ENCODE results near the gene C1RL.

The C1RL gene, protein sequence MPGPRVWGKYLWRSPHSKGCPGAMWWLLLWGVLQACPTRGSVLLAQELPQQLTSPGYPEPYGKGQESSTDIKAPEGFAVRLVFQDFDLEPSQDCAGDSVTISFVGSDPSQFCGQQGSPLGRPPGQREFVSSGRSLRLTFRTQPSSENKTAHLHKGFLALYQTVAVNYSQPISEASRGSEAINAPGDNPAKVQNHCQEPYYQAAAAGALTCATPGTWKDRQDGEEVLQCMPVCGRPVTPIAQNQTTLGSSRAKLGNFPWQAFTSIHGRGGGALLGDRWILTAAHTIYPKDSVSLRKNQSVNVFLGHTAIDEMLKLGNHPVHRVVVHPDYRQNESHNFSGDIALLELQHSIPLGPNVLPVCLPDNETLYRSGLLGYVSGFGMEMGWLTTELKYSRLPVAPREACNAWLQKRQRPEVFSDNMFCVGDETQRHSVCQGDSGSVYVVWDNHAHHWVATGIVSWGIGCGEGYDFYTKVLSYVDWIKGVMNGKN

DNA sequence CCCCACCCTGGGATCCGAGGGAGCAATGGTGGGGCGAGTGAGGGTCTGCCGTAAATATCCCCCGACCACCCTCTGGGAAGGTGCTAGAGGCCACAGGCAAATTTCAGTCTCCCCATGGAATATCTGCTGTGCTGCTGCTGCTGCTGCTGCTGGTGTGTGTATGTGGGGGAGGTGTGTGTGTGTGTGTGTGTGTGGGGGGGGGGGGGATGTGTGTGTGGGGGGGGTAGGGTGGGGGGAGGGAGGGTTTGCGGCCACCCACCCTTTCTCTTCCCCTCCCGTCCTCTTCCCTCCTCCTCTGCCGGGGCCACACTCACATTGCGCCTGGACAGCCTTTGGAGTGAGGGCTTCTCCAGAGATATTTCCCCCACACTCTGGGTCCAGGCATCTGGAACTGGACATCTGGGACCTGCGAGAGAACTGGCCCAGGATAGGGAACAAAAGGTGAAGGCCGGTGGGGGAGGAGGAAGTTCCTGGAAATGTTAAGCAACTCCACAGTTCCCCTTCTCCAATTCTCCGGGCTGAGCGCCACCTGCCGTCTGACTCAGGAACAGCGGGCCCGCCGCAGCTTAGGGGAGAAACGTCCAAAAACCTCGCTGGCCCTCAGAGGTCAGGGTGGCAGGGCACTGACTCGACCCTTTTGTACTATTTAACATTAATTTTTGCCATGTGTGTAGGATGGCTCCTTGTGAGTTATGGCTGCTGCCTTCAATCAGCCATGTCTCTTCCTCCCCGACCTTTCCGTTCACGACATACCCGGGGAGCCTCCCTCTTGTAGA is at the start of gene C1RL:
C1RL (minus strand) TSS at position 419 of the 776 bp plus-strand sequence; CDS start at position 385, 34 bp downstream.
- DNase-seq (ENCODE audit: insufficient read length, low spot score) (peak; percentile 75), FAIRE-seq (no peak)
- no peak for TF ChIP-seq POLR2A (IDR thresholded peaks at IDR 0.05; ENCODE audit: low read depth, low read length)

DNA sequence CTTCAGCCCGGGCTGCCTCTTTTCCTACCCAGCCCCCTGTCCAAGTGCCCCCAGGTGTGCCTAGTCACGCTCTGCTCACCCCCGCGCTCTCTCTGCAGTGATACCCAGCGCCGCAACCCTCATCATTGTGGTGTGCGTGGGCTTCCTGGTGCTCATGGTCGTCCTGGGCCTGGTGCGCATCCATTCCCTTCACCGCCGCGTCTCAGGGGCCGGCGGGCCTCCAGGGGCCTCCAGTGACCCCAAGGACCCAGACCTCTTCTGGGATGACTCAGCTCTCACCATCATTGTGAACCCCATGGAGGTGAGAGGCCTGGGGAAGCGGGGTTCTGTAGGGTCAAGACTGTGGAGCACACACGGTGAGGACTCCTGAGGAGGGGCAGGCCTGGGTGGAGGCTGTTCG is 48.4 kb upstream of the C1RL start:
- DNase-seq (ENCODE audit: insufficient read length, low spot score) (no peak), FAIRE-seq (no peak)
- no peak for TF ChIP-seq POLR2A (IDR thresholded peaks at IDR 0.05; ENCODE audit: low read depth, low read length)

DNA sequence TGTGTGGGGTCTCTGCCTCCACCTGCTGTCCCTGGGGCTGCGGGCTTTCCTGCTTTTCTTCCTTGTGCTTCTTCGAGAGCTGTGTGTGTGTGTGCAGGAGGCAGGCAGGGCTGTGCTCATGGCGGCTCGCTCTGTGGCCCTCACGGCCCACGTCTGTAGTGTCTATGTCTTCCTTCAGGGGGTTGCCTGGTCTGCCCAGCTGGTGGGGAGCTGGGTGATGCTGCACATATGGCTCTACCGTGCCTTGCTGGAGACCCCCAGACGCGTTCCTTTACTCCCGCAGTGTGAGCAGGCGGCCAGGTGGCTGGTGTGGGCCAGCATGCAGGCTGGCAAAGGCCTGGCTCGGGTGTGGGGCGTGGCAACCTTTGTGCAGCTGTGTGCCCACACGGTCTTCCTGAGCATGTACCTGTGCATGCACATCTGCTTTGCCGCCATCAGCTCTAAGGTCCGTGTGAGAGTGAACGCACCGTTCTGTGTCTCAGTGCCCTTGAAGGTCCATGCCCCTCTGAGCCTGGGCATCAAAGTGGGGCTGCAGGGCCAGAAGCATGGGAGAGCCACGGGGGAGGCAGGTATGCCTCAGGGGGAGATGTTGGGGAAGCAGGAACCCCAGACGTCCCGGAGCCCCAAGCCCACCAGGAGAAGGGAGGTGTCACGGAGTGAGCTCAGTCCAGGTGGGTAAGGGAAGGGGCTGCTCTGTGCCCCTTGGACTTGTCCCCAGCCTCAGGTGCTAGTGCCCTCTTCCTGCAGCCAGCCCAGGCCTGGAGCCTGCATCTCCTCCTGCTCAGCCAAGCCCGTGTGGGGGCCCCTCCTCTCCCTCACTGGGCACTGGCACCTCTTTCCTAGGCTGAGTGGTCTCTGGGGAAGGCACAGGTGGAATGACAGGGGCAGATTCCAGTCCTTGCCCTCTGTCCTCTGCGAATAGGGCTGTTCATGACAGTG is 47.5 kb upstream of the C1RL start:
- no peak for FAIRE-seq
- no peak for TF ChIP-seq POLR2A (IDR thresholded peaks at IDR 0.05; ENCODE audit: low read depth, low read length)
- no peak for DNase-seq (ENCODE audit: insufficient read length, low spot score)

DNA sequence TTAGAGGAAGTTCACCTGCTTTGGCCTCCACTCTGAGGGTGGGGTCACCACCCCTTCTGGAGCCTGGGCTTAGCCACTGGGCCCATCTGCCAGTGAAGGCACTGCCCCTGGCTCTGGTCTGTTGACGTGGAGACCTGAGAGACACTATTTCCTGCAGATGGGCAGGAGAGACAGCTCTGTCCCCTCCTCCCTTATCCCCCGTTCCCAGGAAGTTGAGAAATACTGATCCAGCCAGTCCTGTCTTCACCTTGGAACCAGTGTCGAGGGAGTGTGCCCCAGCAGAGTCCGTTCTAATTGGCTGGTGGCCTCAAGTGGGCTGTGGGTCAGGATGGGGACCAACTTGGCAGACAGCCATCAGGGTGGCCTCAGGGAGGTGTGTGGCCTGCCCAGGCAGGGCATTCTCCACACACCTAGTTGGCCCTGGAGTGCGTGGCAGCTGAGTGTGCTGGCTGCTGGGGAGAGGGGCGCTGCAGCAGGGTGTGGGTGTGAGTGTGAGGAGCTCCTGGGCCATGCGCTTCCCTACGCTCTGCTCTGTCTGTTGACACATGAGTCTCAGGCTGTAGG is 46.5 kb upstream of the C1RL start:
- no peak for TF ChIP-seq POLR2A (IDR thresholded peaks at IDR 0.05; ENCODE audit: low read depth, low read length)
- no peak for FAIRE-seq
- DNase-seq (ENCODE audit: insufficient read length, low spot score): no peak

DNA sequence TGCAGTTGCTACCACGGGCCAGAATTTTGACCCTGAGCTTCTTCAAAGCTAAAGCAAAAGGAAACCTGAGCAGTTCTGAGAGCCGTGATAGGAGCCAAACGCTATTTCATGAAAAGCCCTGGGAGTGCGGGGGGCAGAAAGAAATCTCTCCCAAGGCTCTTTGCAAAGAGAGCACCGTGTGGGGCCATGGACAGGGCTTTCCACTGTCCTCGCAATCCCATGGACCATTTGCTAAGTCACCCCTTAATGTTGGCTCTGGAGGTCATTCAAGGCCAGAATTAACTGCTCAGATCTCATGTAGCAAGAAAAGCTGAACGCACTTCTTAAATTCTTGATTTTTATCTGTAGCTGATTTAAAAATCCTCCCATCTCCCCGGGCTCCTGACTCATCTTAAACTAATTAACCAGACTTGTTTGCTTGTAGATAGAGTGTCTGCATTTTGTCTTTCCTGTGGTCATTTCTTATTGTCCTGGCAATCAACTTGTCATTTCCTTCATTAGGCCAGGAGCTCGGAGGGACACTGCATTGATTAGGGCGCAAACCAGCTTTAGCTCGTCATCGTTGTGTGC is 46.0 kb upstream of the C1RL start:
- DNase-seq (ENCODE audit: insufficient read length, low spot score): no peak
- no peak for TF ChIP-seq POLR2A (IDR thresholded peaks at IDR 0.05; ENCODE audit: low read depth, low read length)
- no peak for FAIRE-seq

DNA sequence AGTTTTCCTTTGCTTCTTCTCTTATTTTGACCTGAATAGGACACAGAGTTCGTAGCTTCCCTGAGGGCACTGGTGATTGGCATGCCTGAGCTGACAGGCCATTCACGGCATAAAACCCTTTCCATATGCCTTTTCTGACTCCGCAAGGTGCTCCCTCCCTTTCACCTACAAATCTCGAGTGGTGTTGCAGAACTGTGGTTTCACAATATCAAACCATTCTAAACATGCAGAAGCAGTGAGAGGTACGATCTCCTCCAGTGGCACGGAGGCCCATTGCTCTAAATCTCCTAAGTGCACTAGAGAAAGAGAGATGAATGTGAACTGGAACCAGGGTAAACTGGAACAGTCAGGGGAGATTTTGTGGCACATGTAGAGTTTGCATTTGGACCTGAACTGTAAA is 45.0 kb upstream of the C1RL start:
- DNase-seq (ENCODE audit: insufficient read length, low spot score): no peak
- TF ChIP-seq POLR2A (IDR thresholded peaks at IDR 0.05; ENCODE audit: low read depth, low read length): no peak
- FAIRE-seq: no peak

DNA sequence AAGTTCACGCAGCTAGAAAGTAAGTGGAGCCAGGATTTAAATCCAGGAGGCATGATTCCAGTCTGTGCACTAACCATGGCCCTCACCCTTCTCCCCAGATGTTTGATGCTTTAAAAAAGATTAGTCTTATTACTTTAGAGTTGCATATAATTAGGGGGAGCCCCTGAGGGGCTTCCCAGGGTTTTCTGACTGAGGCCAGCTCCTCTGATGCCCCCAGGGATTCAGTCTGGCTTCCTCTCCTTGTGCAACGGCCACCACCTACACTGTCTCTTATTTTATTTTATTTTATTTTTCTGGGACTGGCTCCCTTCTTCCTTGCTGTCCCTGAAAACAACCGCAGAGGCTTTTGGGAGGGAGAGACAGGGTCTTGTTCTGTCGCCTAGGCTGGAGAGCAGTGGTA is 43.8 kb upstream of the C1RL start:
- FAIRE-seq (no peak), DNase-seq (ENCODE audit: insufficient read length, low spot score) (no peak)
- no peak for TF ChIP-seq POLR2A (IDR thresholded peaks at IDR 0.05; ENCODE audit: low read depth, low read length)

DNA sequence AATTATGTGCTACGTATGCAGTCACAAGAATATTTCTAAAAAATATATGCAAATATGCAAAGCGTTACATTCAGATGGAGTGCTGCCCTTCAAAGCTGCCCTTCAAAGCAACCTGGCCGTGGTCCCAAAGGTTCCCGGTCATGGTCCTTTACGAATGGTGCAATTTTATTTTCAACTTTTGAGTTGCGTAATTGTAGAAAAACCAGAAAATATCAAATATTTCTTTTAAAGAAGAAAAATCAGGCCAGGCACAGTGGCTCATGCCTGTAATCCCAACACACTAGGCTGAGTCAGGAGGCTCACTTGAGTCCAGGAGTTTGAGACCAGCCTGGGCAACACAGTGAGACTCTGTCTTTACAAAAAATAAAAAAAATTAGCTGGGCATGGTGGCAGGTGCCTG is 42.5 kb upstream of the C1RL start:
- DNase-seq (ENCODE audit: insufficient read length, low spot score): no peak
- TF ChIP-seq POLR2A (IDR thresholded peaks at IDR 0.05; ENCODE audit: low read depth, low read length): no peak
- no peak for FAIRE-seq

DNA sequence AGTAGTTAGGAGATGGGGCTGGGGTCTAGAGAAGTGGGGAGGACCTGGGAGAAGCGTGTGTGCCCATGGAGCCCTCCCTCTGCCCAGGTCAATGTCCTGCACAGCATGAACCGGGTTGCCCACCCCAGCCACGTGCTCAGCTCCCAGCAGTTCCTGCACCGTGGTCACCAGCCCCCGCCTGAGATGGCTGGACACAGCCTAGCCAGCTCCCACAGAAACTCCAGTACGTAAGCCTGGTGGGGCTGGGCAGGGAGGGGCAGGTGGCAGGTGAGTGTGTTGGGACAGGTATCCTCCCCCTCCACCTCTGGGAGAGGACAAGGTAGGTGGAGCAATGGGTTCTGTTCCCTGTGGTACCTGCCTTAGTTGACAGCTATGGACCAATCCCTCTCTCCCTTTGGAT is 41.8 kb upstream of the C1RL start:
- FAIRE-seq (no peak), DNase-seq (ENCODE audit: insufficient read length, low spot score) (no peak)
- no peak for TF ChIP-seq POLR2A (IDR thresholded peaks at IDR 0.05; ENCODE audit: low read depth, low read length)

DNA sequence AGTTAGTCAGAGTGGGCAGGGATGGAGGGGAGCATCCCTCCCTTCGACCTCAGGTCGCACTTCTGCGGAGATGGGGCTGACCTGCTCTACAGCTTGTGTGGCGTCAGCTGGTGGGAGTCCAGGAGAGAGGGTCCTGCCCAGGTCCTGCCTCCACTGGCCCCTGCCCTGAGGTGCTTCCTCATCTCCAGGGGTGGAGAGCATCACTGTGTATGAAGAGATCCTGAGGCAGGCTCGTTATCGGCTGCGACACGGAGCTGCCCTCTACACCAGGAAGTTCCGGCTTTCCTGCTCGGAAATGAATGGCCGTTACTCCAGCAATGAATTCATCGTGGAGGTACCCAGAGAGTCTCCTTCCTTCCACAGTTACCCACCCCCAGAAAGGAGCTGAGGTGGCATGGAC is 41.3 kb upstream of the C1RL start:
- no peak for DNase-seq (ENCODE audit: insufficient read length, low spot score)
- TF ChIP-seq POLR2A (IDR thresholded peaks at IDR 0.05; ENCODE audit: low read depth, low read length): no peak
- FAIRE-seq: no peak

DNA sequence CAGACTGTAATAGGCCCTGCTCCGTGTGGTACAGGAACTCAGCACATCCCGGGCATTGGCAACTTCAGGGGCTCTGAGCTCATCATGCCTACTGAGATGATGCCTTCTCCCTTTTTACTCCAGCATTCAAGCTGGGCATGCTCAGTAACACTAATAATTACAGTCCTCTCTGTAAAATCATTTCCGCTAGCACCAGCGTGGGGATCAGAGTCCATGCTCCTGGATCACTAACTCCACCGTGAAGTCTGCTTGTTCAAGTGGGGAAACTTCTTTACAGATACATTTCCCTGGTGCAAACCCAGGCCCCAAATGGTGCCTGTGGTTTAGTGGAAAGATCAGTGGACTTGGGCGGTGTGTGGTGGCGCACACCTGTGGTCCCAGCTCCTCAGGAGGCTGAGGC is 37.9 kb upstream of the C1RL start:
- DNase-seq (ENCODE audit: insufficient read length, low spot score) (no peak), FAIRE-seq (no peak)
- TF ChIP-seq POLR2A (IDR thresholded peaks at IDR 0.05; ENCODE audit: low read depth, low read length): no peak

DNA sequence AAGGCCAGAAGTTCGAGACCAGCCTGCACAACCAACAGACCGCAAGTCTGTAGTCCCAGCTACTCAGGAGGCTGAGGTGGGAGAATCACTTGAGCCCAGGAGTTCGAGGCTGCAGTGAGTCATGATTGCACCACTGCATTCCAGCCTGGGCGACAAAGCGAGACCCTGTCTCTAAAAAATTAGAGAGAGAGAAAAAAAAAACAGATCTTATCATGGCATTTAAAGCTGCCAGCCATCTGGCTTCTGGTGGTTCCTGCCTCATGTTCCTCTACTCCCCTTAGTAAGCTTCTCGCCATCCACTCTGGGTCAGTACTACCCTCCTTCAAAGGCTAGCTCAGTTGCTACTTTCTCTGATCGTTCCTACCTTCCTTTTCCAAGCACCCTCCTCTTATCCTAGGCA is 37.2 kb upstream of the C1RL start:
- no peak for FAIRE-seq

DNA sequence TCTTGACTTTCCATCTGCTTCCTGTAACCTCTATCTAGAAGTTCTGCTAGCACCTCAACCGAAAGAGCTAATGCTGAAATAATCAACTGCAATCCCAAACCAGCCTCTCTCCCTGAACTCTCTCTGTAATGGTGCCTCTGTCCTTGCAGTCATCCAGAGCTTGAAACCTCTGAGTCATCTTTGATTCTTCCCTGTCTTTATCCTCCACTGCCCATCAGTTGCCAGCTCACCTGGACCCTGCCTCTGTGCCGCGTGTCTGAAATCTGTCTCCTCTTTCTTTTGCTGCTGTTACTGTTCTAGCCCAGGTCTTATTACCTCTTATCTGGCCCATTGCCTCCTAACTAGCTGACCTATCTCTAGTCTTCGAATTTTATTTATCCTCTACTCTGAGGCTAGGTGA is 36.7 kb upstream of the C1RL start:
- no peak for TF ChIP-seq POLR2A (IDR thresholded peaks at IDR 0.05; ENCODE audit: low read depth, low read length)
- DNase-seq (ENCODE audit: insufficient read length, low spot score) (no peak), FAIRE-seq (no peak)

More for the DNA sequence above, 37.2 kb upstream of the C1RL start:
- TF ChIP-seq POLR2A (IDR thresholded peaks at IDR 0.05; ENCODE audit: low read depth, low read length): no peak
- DNase-seq (ENCODE audit: insufficient read length, low spot score): no peak

Measured in H54 (cell line).